ENCODE measurements around the gene DOCK4.

Gene DOCK4

DNA sequence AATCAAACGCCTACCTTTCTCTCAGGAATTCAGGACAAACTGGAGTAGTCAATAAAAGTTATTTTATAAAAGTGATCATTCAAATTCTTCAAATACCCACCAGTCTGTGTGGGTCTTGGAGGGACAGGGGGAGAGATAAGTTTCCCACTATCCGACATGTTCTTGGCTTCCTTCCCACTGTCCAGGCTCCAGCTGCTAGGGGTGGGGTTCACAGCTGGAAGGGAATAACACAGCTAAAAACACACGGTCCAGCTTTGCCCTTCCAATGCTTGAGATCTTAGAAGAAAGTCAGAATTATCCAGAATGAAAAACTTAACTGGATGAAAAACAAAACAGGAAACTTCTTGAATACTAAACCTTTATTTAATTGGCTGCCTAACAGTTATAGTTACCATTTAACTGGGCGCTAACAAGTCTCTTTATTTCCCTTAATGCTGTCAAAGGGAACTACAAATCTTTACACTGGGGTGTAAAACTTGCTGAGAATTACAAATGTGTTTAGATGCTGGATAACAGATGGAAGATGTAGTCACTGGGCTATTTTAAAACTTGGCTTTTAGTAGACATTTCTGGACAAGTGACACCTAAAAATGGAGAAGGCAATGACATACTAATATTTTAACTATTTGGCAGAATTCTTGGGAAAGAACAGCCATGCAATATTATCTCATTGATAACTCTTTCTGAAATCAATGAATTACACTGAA is 471.1 kb downstream of the DOCK4 start:
- no peak for DNase-seq (ENCODE audit: low read depth in 2 of 2)

DNA sequence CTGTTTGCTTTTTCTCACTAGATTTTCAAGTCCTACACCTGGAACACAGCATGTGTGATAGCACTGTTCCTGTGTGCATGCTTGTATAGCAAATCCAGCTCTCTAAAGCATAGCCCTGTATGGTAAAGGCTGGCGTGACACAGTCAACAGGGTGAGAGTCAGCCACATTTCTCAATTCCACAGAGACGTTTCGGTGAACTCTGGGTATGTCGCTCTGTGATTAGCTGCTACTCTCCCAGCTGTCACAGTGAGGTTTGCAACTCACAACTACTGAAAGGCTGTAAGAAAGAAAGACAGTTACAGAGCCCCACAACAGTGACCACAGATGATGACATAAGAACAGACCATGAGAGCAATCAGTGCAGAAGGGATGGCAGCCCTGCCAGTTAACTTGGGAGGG is 473.3 kb downstream of the DOCK4 start:
- DNase-seq (ENCODE audit: low read depth in 2 of 2): no peak

DNA sequence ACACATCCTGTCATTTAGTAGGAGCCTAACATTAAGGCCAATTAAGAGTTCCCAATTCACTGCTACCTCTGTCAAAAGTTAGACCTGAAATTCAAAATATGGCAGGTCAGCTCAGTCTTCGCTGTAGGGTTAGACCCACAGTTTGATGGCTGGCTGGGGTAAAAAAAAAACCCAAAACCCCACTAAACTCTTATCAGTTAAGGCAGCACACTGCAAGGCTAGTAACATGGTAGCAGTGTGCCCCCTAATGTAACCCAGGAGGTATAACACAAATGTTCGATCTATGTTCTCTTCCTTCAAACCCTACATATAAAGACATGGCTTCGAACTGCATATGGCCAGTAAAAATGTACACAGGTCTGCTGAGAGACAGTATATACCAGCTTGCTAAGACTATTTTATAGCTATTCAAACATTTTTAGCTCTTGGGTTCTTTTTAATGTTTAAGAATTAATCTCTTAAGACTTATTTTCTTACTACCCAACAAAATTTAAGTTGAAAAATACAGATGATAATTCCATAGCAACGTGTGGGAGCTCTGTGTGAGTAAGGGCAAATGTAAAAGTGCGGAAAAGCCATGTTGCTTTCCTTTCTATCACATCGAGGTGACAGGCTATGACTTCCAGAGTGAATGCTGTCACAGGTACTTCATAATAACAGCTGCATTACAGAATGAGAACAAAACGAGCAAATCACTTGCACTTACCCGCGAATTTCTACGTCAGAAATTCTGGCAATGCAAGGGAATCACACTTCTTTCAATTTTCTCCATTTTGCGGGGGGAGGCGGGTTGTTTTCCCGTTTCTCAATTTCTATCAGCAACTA is 475.5 kb downstream of the DOCK4 start:
- no peak for DNase-seq (ENCODE audit: low read depth in 2 of 2)

DNA sequence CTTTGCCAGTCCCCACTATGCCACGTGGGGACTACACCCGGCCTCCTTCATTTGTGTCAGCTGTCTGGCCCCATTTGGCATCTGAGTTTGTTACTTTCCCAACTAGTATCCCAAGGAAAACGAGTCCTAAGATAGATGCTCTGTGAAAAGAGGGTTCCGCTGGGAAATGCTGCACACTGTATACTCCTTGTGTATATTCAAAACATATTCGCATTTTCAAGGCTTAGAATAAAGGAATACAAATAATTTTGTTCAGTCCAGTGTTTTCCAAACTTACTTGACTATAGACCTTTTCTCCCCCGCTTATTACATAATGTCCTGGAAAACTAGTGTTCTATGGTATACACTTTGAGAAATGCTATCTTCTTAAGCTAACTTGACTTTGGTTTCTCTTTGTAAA is 476.1 kb downstream of the DOCK4 start:
- no peak for DNase-seq (ENCODE audit: low read depth in 2 of 2)

DNA sequence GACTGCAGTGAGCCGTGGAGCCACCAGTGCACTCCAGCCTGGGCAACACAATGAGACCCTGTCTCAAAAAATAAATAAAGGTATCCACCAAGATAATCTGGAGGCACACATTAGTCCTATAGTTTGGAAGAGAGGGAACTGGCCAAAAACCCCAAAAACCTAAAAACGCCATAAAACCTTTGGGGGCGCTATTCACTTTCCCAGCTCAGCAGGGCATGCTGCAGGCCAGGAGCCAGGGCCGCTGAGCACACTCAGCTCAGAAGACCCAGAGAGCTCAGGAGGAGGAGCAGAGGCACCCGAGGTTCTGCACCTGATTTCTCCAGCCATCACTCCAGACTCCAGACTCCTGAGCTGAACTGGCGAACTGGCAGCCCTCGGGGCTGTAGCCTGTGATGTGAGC is 476.7 kb downstream of the DOCK4 start:
- DNase-seq (ENCODE audit: low read depth in 2 of 2): no peak

DNA sequence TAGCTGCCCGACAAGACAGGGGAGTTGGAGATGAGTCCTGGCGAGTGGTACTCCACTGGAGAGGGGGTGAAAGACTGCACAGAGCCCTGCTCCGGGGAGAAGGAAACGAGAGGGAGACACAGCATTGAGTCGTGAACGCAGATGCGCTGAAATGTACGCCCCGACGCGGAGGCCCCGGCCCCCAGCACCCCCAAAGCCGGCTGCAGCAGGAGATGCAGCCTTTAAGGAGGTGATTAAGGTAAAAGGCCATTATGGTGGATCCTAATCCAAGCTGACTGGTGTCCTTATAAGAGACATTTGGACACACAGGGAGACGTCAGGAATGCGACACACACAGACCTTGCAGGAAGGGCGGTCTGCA is 477.6 kb downstream of the DOCK4 start:
- DNase-seq (ENCODE audit: low read depth in 2 of 2): no peak

DNA sequence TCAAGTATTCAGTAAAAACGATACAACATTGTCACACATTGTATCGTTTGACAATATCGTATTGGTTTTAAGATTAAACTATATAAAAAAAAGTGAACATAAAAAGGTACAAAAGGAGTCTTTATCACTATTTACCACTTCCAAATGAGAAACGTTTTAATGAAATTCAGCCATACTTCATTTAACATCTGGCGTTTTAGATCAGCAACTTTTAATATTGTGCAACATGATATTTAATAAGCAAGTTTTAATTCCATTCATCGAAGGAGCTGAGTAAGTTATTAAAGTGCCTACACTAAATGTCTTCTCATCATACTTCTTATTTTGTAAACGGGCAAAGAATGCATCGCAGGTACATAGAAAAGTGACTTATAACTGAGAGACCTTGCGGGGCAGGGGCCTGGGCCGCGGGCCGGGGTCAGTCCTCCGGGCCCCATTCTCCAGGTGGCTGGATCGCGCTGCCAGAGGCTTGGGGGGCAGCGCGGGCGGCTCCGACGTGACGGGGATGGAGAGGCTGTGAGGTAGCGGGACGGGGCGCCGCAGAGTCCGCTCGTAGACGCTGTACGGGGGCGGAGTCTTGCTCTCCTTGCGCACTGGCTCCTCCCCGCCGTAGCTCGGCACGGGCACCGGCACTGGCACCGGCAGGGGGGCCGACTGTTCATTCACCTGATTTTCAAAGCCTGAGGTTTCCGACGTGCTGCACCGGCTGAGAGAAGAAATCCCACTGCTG is 478.1 kb downstream of the DOCK4 start:
- DNase-seq (ENCODE audit: low read depth in 2 of 2): no peak

DNA sequence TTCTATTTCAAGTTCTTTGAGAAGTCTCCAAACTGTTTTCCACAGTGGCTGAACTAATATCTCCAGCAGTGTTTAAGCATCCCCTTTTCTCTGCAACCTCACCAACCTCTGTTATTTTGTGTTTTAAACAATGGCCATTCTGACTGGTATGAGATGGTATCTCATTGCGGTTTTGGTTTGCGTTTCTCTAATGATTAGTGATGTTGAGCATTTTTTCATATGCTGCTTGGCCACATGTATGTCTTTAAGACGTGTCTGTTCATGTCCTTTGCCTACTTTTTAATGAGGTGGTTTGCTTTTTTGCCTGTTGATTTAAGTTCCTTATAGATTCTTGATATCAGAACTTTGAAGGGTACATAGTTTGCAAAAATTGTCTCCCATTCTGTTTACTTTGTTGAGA is 487.3 kb downstream of the DOCK4 start:
- no peak for DNase-seq (ENCODE audit: low read depth in 2 of 2)

DNA sequence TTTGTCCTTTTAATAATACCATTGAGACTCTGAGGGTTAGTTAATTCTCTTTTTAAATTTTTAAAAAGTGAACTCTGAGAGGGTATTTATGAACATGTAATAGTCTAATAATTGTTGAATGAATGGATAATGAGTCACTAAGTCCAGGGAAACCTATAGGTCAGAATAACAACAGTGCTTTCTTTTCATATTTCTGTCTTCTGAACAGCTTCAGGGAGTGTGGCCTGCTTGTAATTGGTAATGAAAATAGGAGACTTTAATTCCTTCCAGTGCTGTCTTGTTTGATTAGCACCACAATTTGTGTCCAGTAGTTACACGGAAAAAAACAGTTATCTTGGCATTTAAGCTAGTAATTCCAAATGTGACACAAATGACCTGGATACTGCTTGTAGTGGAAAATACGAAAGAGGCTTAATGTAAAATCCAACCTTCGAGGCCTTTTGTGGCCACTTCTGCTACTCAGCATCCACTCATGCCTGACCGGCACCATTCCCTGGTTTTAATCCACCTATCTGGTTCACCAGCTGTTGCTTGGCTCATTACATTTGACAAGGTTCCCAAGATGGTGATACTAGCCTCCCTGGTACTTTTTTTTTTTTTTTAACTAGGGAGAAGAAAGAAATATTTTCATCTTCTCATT is 494.7 kb downstream of the DOCK4 start:
- no peak for DNase-seq (ENCODE audit: low read depth in 2 of 2)

DNA sequence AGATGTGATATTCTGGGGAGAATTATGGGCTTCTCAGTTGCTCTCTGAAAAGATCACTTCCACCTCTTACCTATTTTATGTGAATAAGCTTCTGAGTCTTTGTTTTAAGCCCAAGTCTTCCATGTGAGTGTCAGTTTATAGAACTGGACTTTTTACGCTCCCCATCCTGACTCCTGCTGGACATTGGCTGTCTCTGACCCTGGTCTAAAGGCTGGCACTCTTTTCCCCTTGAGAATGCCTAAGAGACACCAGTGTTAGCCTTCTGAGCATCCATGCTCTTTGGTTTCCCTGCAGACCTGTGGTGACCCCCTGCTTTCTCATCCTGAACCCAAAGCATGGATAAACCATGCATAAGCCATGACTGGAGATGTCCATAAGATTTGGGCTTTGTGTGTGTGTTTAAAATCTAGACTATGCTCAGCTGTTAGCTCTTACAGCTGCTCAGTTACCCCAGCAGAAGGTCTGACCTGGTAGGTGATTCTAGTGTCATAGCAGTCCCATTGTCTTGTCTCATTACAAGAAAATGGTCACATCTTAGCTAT is 495.3 kb downstream of the DOCK4 start:
- no peak for DNase-seq (ENCODE audit: low read depth in 2 of 2)

DNA sequence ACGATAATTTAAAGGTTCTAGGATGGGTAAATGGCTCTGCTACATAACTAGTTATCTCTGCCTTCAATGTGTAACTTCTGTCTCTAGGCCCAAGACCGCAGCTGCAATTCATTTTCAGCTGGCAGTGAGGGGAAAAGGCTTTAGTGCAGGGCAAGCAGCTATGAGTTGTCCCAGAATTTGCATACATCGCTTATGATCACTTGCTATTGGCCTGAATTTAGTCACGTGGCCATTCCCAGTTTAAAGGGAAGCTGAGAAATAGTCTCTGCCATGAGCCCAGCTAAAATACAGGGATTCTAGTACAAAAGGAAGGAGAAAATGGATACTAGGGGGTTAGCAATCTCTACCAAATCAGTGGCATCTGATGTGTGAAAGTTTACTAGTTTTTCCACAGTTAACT is 498.1 kb downstream of the DOCK4 start:
- DNase-seq (ENCODE audit: low read depth in 2 of 2): no peak

DNA sequence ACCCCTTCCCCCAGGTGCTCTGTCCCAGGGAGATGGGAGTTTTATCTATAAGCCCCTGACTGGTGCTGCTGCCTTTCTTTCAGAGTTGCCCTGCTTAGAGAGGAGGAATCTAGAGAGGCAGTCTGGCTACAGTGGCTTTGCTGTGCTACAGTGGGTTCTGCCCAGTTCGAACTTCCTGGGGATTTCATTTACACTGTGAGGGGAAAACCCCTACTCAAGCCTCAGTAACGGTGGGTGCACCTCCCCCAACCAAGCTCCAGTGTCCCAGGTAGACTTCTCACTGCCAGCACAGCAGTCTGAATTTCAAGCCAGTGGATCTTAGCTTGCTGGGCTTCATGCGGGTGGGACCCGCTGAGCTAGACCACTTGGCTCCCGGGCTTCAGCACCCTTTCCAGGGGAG is 500.4 kb downstream of the DOCK4 start:
- DNase-seq (ENCODE audit: low read depth in 2 of 2): no peak

DNA sequence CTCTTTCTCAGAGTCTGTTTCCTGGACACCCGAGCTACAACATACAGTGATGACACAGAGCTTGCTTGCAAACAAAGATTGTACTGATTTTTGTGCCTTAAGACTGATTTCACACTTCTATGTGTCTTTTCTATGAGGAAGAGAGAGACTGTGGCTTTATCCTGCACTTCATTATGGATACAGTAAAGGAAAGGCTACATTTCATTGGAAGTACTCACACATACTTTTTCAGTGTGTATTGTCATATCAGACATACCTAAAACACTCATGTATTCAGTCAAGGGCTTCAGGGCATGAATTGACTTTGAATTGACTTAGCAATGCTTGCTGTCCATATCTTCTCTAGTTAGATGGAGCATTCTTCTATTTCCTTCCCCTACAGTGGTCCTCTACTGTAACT is 508.4 kb downstream of the DOCK4 start:
- DNase-seq (ENCODE audit: low read depth in 2 of 2): no peak

DNA sequence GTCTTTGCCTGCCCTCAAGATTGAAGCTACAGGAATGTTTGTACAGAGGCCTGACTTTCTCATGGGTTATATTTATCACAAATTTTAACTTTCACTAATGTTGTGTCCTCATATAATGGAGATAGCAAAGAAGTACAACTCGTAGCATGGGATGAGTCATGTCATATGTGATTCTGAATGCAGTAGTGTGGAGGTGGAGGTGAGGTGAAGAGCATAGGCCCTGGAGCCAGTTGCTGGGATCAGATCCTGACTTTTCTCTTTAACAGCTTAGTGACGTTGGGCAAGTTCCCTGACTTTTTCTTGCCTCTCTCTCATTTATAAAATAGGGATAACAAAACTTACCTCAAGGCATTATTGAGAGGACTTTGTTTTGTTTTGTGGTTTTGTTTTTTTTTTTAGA is 511.8 kb downstream of the DOCK4 start:
- no peak for DNase-seq (ENCODE audit: low read depth in 2 of 2)

DNA sequence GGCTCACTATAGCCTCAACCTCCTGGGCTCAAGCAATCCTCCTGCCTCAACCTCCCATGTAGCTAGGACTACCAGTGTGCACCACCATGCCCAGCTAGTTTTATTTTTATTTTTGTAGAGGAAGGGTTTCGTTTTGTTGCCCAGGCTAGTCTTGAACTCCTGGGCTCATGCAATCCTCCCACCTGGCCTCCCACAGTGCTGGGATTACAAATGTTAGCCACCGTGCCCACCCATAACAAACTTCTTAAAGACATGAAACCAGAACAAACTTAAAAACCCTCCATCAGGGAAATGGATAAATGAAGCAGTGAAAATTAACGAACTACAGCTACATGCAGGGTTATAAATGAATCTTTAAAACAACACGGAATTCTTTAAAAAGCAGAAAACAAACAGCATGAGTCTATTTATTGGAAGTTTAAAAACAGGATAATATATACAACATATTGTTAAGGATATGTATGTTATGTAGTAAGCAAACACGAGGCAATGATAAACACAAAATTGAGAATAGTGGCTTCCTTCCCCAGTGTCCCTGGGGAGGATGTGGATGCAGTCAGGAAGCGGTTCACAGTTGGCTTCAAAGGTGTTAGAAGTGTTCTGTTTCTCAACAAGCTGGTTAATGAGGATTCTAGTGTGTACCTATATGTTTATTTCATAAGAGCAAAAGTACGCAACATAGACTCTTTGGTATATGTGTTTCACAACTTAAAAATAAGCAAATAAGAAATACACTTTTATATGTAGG is 515.7 kb downstream of the DOCK4 start:
- no peak for DNase-seq (ENCODE audit: low read depth in 2 of 2)

DNA sequence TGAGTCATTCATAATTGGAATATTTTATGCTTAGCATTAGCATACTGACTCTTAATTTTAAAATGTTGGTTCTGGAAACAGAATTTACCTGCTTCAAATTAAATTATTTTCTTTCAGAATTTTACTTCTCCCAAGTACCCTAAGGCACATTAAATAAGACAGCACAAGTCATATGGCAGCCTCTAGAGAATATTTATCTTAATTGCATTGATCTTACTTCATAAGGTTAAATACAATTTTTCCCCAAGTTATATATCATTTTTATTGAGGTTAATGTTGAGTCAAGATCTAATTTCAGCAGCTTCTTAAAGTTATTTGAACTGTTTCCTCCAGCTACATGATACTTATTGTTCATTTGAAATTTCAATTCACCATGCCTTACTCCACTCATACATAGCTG is 520.9 kb downstream of the DOCK4 start:
- DNase-seq (ENCODE audit: low read depth in 2 of 2): no peak

DNA sequence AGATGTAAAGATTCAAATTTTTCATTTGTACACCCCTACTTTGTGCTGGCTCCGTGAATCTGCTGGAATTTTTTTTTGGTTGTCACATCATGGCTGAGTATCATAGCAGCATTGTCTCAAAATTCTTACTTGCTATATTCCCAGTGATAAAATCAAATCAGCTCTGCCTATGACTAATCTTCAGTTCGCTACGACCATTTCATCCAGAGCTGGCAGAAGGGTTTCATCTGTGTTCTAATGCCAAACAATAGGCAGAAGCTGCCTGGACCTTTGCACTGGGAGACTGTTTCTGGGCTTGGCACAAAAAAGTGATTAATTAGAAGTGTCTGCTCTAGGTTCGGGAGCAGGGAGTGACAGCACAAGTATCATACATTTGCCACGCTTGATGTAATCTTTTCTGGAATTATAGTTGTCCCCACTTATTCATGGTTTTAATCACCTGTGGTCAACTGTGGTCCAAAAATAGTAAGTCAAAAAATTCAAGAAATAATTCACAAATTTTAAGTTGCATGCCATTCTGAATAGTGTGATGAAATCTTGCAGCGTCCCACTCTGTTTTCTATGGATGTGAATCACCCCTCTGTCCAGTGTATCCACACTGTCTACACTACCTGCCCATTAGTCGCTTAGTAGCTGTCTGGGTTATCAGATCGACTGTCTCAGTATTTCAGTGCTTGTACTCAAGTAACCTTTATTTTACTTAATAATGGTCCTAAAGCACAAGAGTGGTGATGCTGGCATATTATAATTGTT is 523.4 kb downstream of the DOCK4 start:
- DNase-seq (ENCODE audit: low read depth in 2 of 2): no peak

DNA sequence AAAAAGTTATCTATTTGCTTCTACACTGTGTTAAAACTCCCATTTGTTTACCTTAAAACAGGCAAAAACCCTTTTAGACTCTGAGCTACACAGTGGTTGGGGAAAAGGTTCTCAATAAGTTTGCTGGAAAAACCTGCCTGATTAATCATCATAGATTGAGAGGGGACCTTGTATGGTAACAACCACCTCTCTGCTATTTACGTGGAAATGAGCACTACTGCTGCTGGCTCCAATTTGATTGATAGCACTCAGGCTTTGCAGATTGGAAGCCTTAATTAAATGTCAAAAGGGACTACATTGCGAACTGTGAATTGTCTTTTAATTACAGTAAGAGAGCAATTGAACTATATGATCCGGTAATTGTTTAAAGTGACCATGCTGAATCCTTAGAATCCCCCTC is 525.0 kb downstream of the DOCK4 start:
- no peak for DNase-seq (ENCODE audit: low read depth in 2 of 2)

DNA sequence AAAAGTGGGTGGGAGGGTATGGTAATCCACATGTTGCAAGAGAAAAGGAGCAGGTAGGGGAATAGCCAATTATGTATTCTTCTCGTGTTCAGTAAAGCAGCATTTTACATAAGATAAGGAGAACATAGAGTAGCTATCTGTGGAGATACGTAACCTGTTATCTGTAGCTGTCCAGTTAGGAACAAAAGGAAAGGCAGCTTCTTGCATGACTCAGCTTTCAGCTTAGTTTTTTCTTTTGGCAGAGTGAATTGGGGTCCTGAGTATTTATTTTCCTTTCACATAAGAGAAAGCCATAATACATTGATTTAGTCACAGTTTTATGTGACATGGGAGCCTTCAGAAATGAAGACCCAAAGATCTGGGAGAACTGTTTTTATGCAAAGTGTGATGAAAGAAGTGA is 527.2 kb downstream of the DOCK4 start:
- DNase-seq (ENCODE audit: low read depth in 2 of 2): no peak

DNA sequence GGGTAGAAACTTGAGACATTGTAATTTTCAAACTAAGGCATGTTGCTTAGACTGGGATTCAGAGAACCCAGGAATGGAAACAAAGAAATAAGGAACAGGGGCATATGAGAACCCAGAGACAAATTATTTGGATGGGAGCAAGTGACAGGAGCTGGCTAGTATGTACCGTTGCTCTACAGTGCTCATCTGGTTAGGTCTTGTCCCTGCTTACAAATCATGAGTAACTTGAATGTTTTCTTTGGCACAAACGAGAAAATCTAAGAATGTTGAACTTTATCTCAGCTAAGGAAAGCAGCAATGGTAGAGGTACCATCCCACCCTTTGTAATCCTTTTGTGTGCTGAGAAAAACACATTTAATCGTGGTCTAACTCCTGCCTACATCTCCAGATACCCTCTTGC is 527.9 kb downstream of the DOCK4 start:
- DNase-seq (ENCODE audit: low read depth in 2 of 2): no peak

DNA sequence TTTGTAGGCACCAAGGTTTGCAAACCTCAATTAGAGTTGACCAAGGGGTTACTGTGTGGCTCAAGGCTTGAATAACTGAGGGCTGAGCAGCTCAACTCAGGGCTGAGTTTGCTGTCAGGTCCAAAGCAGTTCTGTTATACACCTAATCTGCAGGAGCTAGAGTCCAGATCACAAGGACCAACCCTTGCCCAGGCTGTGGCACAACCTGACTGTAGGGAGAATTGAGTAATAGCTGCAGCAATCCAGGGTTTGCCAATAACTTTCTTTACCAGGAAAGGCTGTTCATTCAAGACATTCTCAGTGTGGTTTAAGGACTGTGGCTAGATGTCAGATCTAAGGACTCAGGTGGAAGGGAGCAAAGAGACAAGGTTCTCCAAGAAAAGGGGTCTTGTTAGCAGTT is 528.4 kb downstream of the DOCK4 start:
- DNase-seq (ENCODE audit: low read depth in 2 of 2): no peak
